MM.1S (cell line): ENCODE measurements around the gene MRPS15.

ENCODE experiments used
- DNase-seq: peaks from one replicate; pipeline ENCODE4 v3.0.0-alpha.2; 2015
- H2AFZ ChIP-seq: fragments of 300-600 bp; sonication (generic); 2 replicates; pipeline ENCODE4 v1.6.0; 2016; ENCODE audit warnings: antibody characterized with exemption, low read length
- H3F3A ChIP-seq: fragments of 300-600 bp; sonication (generic); 2 replicates; pipeline ENCODE4 v1.6.1; 2016; ENCODE audit warnings: mild to moderate bottlenecking, antibody characterized with exemption, low read length, moderate library complexity, mixed read lengths; ENCODE audit not compliant: insufficient read depth
- H3K27ac ChIP-seq: fragments of 300-600 bp; sonication (generic); 2 replicates; pipeline ENCODE4 v1.5.1; 2016; ENCODE audit warnings: mild to moderate bottlenecking, low read length
- H3K27me3 ChIP-seq: fragments of 300-600 bp; sonication (generic); replicated peaks from 2 replicates; pipeline ENCODE4 v1.6.0; 2016; ENCODE audit warnings: low read length; ENCODE audit not compliant: insufficient read depth
- H3K36me3 ChIP-seq: fragments of 300-600 bp; sonication (generic); replicated peaks from 2 replicates; pipeline ENCODE4 v1.6.1; 2016; ENCODE audit warnings: mild to moderate bottlenecking, low read length, mixed read lengths; ENCODE audit not compliant: insufficient read depth
- H3K4me1 ChIP-seq: fragments of 300-600 bp; sonication (generic); 2 replicates; pipeline ENCODE4 v1.6.1; 2016; ENCODE audit warnings: low read length, mixed read lengths
- H3K4me2 ChIP-seq: fragments of 300-600 bp; sonication (generic); 2 replicates; pipeline ENCODE4 v1.6.0; 2016; ENCODE audit warnings: low read depth, low read length
- H3K4me3 ChIP-seq: fragments of 300-600 bp; sonication (generic); 2 replicates; pipeline ENCODE4 v1.5.1; 2016; ENCODE audit warnings: low read length, mixed read lengths
- H3K79me2 ChIP-seq: fragments of 300-600 bp; sonication (generic); 2 replicates; pipeline ENCODE4 v1.6.1; 2016; ENCODE audit warnings: mixed run types, low read length, mixed read lengths
- H3K9ac ChIP-seq: fragments of 300-600 bp; sonication (generic); 2 replicates; pipeline ENCODE4 v1.6.1; 2016; ENCODE audit warnings: low read length, mixed read lengths
- H3K9me2 ChIP-seq: fragments of 300-600 bp; sonication (generic); replicated peaks from 2 replicates; pipeline ENCODE4 v1.6.1; 2016; ENCODE audit warnings: mild to moderate bottlenecking, low read length, mixed read lengths; ENCODE audit not compliant: insufficient read depth
- H3K9me3 ChIP-seq: fragments of 300-600 bp; sonication (generic); replicated peaks from 2 replicates; pipeline ENCODE4 v1.6.1; 2016; ENCODE audit warnings: mild to moderate bottlenecking, low read length, mixed read lengths; ENCODE audit not compliant: insufficient read depth
- H4K20me1 ChIP-seq: fragments of 300-600 bp; sonication (generic); 2 replicates; pipeline ENCODE4 v1.6.1; 2016; ENCODE audit warnings: mild to moderate bottlenecking, low read length, moderate library complexity, mixed read lengths; ENCODE audit not compliant: insufficient read depth
- CTCF ChIP-seq: fragments of 300-600 bp; sonication (generic); IDR thresholded peaks from 2 replicates; pipeline ENCODE4 v1.5.1; 2016; ENCODE audit warnings: antibody characterized with exemption, low read length, mixed read lengths
- EZH2 ChIP-seq: fragments of 300-600 bp; sonication (generic); optimal IDR thresholded peaks from 2 replicates; pipeline ENCODE3; 2017; ENCODE audit warnings: low read depth, mild to moderate bottlenecking, antibody characterized with exemption, low read length, mixed read lengths
- EZH2phosphoT487 ChIP-seq: fragments of 300-600 bp; sonication (generic); IDR thresholded peaks from 2 replicates; pipeline ENCODE4 v1.6.1; 2018; ENCODE audit warnings: antibody characterized with exemption, low read length

MRPS15 gene

GRCh38 chr1:36453600-36454388, 10.4 kb downstream of the MRPS15 start:
- no peaks in the 10 kb centered on the region for H3F3A ChIP-seq
- H3K9me2 ChIP-seq, result no peaks in the 10 kb centered on the region
- no peak overlapping the region for H2AFZ ChIP-seq
- no peak overlapping the region for H3K27ac ChIP-seq
- no peaks in the 10 kb centered on the region for H3K9me3 ChIP-seq
- H3K4me2 ChIP-seq, result no peak overlapping the region
- H3K4me3 ChIP-seq, result no peak overlapping the region
- H3K9ac ChIP-seq, result no peak overlapping the region
- no peak for DNase-seq
- H3K36me3 ChIP-seq, result no peaks in the 10 kb centered on the region
- H3K79me2 ChIP-seq, result no peaks in the 10 kb centered on the region
- no peaks in the 10 kb centered on the region for H3K27me3 ChIP-seq
- H4K20me1 ChIP-seq, result no peaks in the 10 kb centered on the region
- no peak for TF ChIP-seq EZH2phosphoT487
- no peak for TF ChIP-seq EZH2
- TF ChIP-seq CTCF, result no peak
- H3K4me1 ChIP-seq, result no peaks in the 10 kb centered on the region

GRCh38 chr1:36453051-36453450, 11.1 kb downstream of the MRPS15 start:
- H3K4me2 ChIP-seq, result no peak overlapping the region
- TF ChIP-seq EZH2 (no peak), CTCF (no peak), EZH2phosphoT487 (no peak)
- H3K9me3 ChIP-seq, result no peaks in the 10 kb centered on the region
- no peak overlapping the region for H3K27ac ChIP-seq
- H3K4me3 ChIP-seq, result no peak overlapping the region
- H3K4me1 ChIP-seq, result no peaks in the 10 kb centered on the region
- H3F3A ChIP-seq, result no peaks in the 10 kb centered on the region
- no peaks in the 10 kb centered on the region for H3K79me2 ChIP-seq
- H3K27me3 ChIP-seq, result no peaks in the 10 kb centered on the region
- no peaks in the 10 kb centered on the region for H3K36me3 ChIP-seq
- no peaks in the 10 kb centered on the region for H4K20me1 ChIP-seq
- no peak overlapping the region for H2AFZ ChIP-seq
- no peak overlapping the region for H3K9ac ChIP-seq
- no peak for DNase-seq
- no peaks in the 10 kb centered on the region for H3K9me2 ChIP-seq

GRCh38 chr1:36450919-36451305, 13.3 kb downstream of the MRPS15 start:
- no peaks in the 10 kb centered on the region for H3K9me2 ChIP-seq
- H3K4me2 ChIP-seq, result peak overlapping the region; percentile 74
- no peak for TF ChIP-seq CTCF
- no peak for TF ChIP-seq EZH2
- TF ChIP-seq EZH2phosphoT487, result no peak
- peak overlapping the region; percentile 61 for H3K4me3 ChIP-seq
- no peak for DNase-seq
- H4K20me1 ChIP-seq, result no peaks in the 10 kb centered on the region
- H3K9ac ChIP-seq, result peak overlapping the region; percentile 58
- no peaks in the 10 kb centered on the region for H3F3A ChIP-seq
- no peaks in the 10 kb centered on the region for H3K36me3 ChIP-seq
- H2AFZ ChIP-seq, result peak overlapping the region; percentile 98
- H3K79me2 ChIP-seq, result no peaks in the 10 kb centered on the region
- no peaks in the 10 kb centered on the region for H3K4me1 ChIP-seq
- no peaks in the 10 kb centered on the region for H3K9me3 ChIP-seq
- peak overlapping the region; percentile 53; the same call in 1 of the 2 replicates for H3K27ac ChIP-seq
- no peaks in the 10 kb centered on the region for H3K27me3 ChIP-seq
